GM12801 (cell line): ENCODE measurements around the gene RNF34.

Experiments
- CTCF ChIP-seq: IDR thresholded peaks from one replicate; pipeline ENCODE4 v1.5.1; 2011; ENCODE audit warnings: control low read depth; ENCODE audit not compliant: insufficient read length; ENCODE audit errors: extremely low read depth

Gene RNF34

GRCh38 chr12:121466794-121467637 is 67.1 kb downstream of the RNF34 start:
- TF ChIP-seq CTCF, result no peak

- no peak for TF ChIP-seq CTCF
Observed at GRCh38 chr12:121467638-121468498, 68.0 kb downstream of the RNF34 start.

GRCh38 chr12:121468499-121468801 is 68.5 kb downstream of the RNF34 start:
- no peak for TF ChIP-seq CTCF

DNA sequence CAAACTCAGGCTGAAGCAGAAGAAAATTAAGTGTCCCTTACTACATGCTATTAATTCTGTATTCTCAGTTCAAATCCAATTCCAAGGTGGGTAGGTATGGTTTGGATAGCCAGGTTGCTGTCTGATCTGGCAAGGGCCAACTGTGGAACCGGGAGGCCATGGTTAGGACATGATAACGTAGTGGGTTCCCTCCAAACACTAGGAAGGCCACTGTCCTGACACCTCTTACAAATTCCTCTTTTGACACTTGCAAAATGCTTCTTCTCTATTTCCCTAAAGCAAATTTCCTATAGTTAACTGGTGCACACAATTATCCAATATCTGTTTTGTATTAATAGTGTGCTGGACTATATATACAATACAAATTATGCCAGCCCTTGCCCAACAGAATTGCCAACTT is 70.8 kb downstream of the RNF34 start:
- no peak for TF ChIP-seq CTCF

DNA sequence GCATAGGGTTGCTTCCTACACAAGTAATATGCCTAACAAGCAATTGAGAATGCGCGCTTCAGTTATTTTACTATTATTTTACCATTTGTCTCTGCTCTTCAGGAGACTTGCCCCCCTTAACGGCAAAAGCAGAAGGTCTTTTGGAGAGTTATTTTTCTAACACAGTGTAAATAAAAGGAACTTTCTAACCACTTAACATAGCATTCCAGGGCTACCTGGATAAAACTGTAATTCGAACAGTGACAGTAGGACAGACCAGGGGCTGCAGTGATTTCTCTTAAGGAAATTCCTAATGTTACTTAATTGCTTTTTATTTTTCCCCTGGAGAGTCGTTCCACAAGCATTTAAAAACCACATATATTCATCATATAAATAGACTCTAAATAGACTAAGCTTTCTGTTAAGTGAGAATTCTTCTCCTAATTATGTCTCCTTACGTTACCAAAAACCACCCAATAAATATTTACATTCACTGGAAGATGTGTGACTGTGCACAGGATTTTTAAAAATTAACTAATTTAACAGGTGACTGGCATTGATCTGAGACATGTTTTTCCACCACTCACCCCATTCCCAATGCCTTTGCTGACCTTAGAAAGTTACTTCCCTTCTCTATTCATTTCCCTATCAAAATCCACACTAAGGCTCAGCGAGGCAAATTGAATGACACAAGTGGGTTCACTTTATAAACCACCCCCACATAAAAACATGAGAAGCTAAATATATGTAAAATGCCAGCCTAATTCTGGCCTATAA is 72.4 kb downstream of the RNF34 start:
- no peak for TF ChIP-seq CTCF
